Measurements from ENCODE around the gene LIMK1.

The LIMK1 gene

DNA sequence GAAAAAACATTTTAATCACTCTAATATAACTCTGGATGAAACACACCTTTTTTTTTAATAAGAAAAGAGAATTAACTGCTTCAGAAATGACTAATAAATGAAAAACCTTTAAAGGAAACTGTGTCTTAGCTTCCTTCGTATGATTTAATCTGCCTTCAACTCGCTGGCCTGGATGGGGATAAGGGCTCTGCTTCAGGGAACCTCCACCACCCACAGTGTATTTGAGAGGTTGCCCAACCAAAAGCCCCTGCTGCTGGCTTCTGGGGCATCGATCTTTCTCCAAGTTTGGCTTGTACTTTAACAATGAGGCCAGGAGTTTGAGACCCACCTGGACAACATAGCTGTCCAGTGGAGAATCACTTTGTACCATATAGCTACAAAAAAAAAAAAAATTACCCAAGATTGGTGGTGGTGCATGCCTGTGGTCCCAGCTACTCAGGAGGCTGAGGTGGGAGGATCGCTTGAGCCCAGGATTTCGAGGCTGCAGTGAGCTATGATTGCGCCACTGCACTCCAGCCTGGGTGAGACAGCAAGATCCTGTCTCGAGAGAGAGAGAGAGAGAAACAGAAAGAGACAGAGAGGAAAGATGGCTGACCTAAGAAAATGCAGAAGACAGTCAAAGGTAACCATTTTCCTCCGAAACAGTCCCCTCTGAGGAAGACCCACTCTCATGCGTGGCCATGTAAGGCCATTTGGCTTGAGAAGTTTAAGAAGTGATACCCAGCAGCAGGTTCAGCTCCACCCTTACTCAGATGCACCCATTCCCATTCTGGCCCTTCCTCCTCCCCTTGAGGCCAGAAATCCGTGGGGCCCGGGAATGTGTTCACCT lies 13.6 kb upstream of the LIMK1 start:
- no peak overlapping the region for H3K4me3 ChIP-seq (replicated peaks; ENCODE audit: low read depth, low read length)
- TF ChIP-seq, protein P1, sequence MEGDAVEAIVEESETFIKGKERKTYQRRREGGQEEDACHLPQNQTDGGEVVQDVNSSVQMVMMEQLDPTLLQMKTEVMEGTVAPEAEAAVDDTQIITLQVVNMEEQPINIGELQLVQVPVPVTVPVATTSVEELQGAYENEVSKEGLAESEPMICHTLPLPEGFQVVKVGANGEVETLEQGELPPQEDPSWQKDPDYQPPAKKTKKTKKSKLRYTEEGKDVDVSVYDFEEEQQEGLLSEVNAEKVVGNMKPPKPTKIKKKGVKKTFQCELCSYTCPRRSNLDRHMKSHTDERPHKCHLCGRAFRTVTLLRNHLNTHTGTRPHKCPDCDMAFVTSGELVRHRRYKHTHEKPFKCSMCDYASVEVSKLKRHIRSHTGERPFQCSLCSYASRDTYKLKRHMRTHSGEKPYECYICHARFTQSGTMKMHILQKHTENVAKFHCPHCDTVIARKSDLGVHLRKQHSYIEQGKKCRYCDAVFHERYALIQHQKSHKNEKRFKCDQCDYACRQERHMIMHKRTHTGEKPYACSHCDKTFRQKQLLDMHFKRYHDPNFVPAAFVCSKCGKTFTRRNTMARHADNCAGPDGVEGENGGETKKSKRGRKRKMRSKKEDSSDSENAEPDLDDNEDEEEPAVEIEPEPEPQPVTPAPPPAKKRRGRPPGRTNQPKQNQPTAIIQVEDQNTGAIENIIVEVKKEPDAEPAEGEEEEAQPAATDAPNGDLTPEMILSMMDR (IDR thresholded peaks at IDR 0.05; ENCODE audit: low read length, missing control alignments), result no peak
- DNase-seq (ENCODE audit: low read depth), result no peak

DNA sequence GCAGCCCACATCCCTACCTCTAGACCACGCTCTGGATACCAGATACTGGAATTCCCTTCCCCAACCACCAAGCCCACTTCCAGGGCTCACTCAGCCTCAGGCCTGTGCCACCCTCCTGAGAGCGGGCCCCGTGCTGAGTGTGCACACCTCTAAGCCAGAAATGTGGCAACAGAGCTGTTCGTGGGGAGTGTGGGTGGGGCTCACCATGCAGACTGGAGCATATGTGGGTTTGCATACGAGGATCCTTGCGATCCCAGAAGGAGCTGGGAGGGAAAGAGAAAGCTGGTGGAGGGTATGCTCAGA lies 13.0 kb upstream of the LIMK1 start:
- DNase-seq (ENCODE audit: low read depth), result no peak
- TF ChIP-seq, protein P1 (IDR thresholded peaks at IDR 0.05; ENCODE audit: low read length, missing control alignments), result no peak
- no peak overlapping the region for H3K4me3 ChIP-seq (replicated peaks; ENCODE audit: low read depth, low read length)

DNA sequence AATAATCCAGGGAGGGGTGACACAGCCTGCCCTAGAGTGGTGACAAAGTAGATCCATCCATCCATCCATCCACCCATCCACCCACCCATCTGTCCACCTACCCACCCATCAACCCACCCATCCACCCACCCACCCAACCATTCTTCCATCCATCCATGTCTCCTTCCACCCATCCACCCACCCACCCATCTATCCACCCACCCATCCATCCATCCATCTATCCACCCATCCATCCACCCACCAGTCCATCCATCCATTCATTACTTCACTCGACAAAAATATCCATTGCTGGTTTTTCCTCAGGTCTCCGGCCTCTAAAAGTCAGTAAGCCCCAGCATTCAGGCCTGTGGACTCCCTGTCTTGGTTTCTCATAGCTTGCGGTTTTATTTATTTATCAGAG lies 12.5 kb upstream of the LIMK1 start:
- TF ChIP-seq, protein P1 (IDR thresholded peaks at IDR 0.05; ENCODE audit: low read length, missing control alignments), result no peak
- no peak overlapping the region for H3K4me3 ChIP-seq (replicated peaks; ENCODE audit: low read depth, low read length)
- DNase-seq (ENCODE audit: low read depth), result no peak

DNA sequence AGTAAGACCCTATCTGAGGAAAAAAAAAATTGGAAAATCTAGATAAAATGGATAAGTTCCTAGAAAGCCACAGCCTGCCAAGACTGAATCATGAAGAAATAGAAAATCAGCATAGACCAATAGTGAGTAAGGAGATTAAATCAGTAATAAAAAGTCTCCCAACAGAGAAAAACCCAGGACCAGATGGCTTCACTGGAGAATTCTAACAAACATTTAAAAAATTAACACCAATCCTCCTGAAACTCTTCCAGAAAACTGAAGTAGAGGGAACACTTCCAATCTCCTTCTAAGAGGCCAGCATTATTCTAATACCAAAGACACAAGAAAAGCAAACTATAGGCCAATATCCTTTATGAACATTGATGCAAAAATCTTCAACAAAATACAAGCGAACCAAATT lies 8.8 kb upstream of the LIMK1 start:
- TF ChIP-seq, protein P1 (IDR thresholded peaks at IDR 0.05; ENCODE audit: low read length, missing control alignments), result no peak
- no peak overlapping the region for H3K4me3 ChIP-seq (replicated peaks; ENCODE audit: low read depth, low read length)
- DNase-seq (ENCODE audit: low read depth), result no peak

DNA sequence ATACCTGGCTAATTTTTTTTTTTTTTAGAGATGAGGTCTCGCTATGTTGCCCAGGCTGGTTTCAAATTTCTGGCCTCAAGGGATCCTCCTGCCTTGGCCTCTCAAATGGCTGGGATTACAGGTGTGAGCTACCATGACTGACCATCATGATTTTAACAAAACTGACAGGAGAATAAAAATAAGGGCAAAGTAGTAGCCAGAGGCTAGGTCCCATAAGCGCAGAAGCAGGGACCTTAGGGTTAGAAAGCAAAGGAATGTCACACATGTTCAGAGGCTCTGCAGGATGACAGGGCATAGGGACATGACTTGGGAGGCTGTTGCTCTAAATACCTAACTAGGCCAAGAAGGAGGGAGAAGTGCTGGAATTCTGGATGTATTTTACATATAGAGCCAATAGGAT lies 5.1 kb upstream of the LIMK1 start:
- no peak for DNase-seq (ENCODE audit: low read depth)
- no peak overlapping the region for H3K4me3 ChIP-seq (replicated peaks; ENCODE audit: low read depth, low read length)
- TF ChIP-seq, protein P1 (IDR thresholded peaks at IDR 0.05; ENCODE audit: low read length, missing control alignments), result no peak

DNA sequence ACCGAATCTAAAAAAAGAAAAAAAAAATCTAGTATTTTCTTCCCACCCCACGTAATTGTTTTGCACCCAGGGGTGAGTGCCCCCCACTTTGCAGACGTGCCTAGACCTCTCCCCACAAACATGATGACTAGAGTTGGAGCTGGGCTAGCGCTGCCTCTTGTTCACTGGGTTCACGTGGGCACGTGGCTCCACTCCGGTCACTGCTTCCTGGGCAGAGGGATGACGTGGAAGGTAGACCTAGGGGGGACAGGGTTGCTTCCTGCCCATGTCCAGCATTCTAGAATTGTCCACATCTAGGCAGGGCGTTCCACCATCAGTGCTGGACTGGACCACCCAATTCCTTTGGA lies 861 bp upstream of the LIMK1 start:
- TF ChIP-seq, protein P1 (IDR thresholded peaks at IDR 0.05; ENCODE audit: low read length, missing control alignments), result no peak
- DNase-seq (ENCODE audit: low read depth), result no peak
- H3K4me3 ChIP-seq (replicated peaks; ENCODE audit: low read depth, low read length), result no peak overlapping the region
